ENCODE data around the gene CSGALNACT2. TPM values are rescaled to one million over a fixed set of nuclear protein-coding genes. Genes with fewer than 3 reads are reported as not detected.

Gene CSGALNACT2
- polyA plus RNA-seq, 1 of the 3 experiments (the other 2 are of a cell fraction) = 11.5 TPM

DNA sequence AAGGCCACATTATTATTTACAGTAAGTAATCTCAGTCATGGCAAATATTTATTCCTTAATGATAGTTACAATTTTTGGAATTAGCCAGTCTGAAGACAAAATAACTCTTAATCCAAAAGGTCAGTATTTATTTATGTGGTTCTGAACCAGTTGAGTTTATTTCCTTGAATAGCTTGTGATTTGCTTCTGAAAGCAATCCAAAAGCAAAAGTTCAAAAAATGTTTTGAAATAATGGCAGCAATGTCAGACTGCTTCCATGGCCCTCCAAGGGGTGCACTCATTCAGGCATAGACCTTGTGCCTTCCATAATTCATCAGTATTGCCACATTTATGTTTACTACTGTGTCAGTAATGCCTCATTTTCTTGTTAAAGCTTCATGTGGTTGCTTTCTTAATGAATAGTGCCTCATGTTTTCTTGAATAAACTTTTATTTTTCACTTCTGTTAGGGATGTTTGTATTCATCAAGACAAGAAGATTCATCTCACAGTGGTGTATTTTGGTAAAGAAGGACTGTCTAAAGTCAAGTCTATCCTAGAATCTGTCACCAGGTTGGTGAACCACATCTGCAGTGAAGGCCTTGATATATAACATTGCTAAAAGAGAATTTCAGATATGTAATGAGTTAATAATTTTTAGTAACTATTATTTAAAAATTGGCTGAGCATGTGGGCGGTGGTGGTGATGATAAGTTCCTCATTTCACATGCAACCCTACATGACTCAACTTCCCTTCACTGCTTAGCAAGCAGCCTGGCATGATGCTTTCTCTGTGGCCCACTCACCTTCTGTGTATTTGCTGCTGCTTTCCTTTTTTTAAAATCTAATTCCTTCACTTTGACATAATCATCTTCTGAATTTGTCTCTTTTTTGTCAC lies 22.0 kb downstream of the CSGALNACT2 start:
- Histone ChIP-seq H3K9me3 (no peaks in the 10 kb centered on the region), H3F3A (replicated peaks; ENCODE audit: insufficient read depth) (no peaks in the 10 kb centered on the region), H2AFZ (ENCODE audit: low read depth) (no peak overlapping the region), H3K27ac (ENCODE audit: low read depth in 2 of 2, low read length in 1 of 2) (peak overlapping the region in 1 of 2 experiments; percentile 21; a peak in 1 of 4 replicates), H4K20me1 (ENCODE audit: insufficient read depth) (no peaks in the 10 kb centered on the region; the same call in 1 of the 2 replicates), H3K27me3 (ENCODE audit: insufficient read depth) (no peaks in the 10 kb centered on the region), H3K4me1 (ENCODE audit: control insufficient read depth in 1 of 2, insufficient read depth in 2 of 2, low read depth in 1 of 2, low read length in 1 of 2) (peaks cover 0 to 5% of the 10 kb centered on the region in 2 experiments; a peak in 2 of 4 replicates), H3K4me2 (no peak overlapping the region), H3K36me3 (replicated peaks in 1 of 2; ENCODE audit: control insufficient read depth in 1 of 2, insufficient read depth in 2 of 2, low read length in 1 of 2) (peaks cover 24 to 29% of the 10 kb centered on the region in 2 experiments), H3K79me2 (ENCODE audit: insufficient read depth) (peaks cover 27% of the 10 kb centered on the region), H3K9ac (no peak overlapping the region), H3K9me2 (no peaks in the 10 kb centered on the region), H3K4me3 (ENCODE audit: low read depth in 2 of 2, low read length in 1 of 2) (no peak overlapping the region)
- no peak for DNase-seq
- TF ChIP-seq FOSL2 (IDR thresholded peaks at IDR 0.05; ENCODE audit: borderline replicate concordance, low read depth) (peak; percentile 55; the same call in 1 of the 2 replicates), JUND (IDR thresholded peaks at IDR 0.05) (0 out of 2 replicates have a peak, but pooled peaks have one; percentile 17), GATA2 (CRISPR knock-in tag; IDR thresholded peaks at IDR 0.05) (no peak)
- TF ChIP-seq, protein P1, sequence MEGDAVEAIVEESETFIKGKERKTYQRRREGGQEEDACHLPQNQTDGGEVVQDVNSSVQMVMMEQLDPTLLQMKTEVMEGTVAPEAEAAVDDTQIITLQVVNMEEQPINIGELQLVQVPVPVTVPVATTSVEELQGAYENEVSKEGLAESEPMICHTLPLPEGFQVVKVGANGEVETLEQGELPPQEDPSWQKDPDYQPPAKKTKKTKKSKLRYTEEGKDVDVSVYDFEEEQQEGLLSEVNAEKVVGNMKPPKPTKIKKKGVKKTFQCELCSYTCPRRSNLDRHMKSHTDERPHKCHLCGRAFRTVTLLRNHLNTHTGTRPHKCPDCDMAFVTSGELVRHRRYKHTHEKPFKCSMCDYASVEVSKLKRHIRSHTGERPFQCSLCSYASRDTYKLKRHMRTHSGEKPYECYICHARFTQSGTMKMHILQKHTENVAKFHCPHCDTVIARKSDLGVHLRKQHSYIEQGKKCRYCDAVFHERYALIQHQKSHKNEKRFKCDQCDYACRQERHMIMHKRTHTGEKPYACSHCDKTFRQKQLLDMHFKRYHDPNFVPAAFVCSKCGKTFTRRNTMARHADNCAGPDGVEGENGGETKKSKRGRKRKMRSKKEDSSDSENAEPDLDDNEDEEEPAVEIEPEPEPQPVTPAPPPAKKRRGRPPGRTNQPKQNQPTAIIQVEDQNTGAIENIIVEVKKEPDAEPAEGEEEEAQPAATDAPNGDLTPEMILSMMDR (IDR thresholded peaks at IDR 0.05) = no peak
- 33% methylated on average over 1 of the region's 1 CpG for WGBS (ENCODE audit: low lambda C conversion rate)
- POLR2A ChIA-PET = no interaction called here
- CTCF ChIA-PET = interaction anchor here (1.1 kb wide), 1 partner anchor 96 kb away, joined by 3 read pairs; no protein-coding TSS in a partner anchor

DNA sequence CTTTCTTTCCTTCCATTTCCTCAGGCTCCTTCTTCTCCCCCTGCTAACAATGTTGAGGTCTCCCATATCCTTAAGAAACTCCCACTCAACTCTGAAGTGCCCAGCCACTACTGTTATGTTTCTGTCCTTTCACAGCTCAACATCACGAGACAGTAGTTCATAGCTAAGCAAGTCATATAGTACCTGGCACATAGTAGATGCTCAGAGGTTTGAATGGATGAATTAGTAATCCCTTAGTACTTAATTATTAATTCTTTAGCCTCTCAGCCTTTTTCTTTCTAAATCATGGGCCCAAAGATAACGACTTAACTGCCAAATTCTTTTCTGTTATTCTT lies 22.6 kb downstream of the CSGALNACT2 start:
- H2AFZ ChIP-seq (ENCODE audit: low read depth) = no peak overlapping the region
- peaks cover 21% of the 10 kb centered on the region for H3K79me2 ChIP-seq (ENCODE audit: insufficient read depth)
- no peaks in the 10 kb centered on the region for H3K9me2 ChIP-seq
- peaks cover 3 to 5% of the 10 kb centered on the region in 2 experiments; a peak in 2 of 4 replicates for H3K4me1 ChIP-seq (ENCODE audit: control insufficient read depth in 1 of 2, insufficient read depth in 2 of 2, low read depth in 1 of 2, low read length in 1 of 2)
- no peaks in the 10 kb centered on the region for H3K27me3 ChIP-seq (ENCODE audit: insufficient read depth)
- TF ChIP-seq JUND (IDR thresholded peaks at IDR 0.05) = no peak
- TF ChIP-seq RAD21 (IDR thresholded peaks at IDR 0.05; ENCODE audit: low read length) = no peak
- TF ChIP-seq ELF1 (IDR thresholded peaks at IDR 0.05) = no peak
- no peak for TF ChIP-seq FOXM1 (IDR thresholded peaks at IDR 0.05; ENCODE audit: low read depth)
- TF ChIP-seq CHD2 (IDR thresholded peaks at IDR 0.05; ENCODE audit: low read length, partially characterized antibody) = no peak
- no peak for TF ChIP-seq USF2 (IDR thresholded peaks at IDR 0.05; ENCODE audit: borderline replicate concordance, low read depth, low read length)
- TF ChIP-seq PBX3 (IDR thresholded peaks at IDR 0.05) = no peak
- no peak for TF ChIP-seq GABPA (IDR thresholded peaks at IDR 0.05; ENCODE audit: low read depth)
- no peak for TF ChIP-seq NFIC (IDR thresholded peaks at IDR 0.05; ENCODE audit: borderline replicate concordance)
- TF ChIP-seq ZBTB33 (IDR thresholded peaks at IDR 0.05; ENCODE audit: borderline replicate concordance, low read depth) = no peak
- H4K20me1 ChIP-seq (ENCODE audit: insufficient read depth) = no peaks in the 10 kb centered on the region; the same call in 1 of the 2 replicates
- POLR2A ChIA-PET = no interaction called here
- no peak overlapping the region for H3K4me3 ChIP-seq (ENCODE audit: low read depth in 2 of 2, low read length in 1 of 2)
- H3K27ac ChIP-seq (ENCODE audit: low read depth in 2 of 2, low read length in 1 of 2) = peak overlapping the region in 1 of 2 experiments; percentile 21; a peak in 1 of 4 replicates
- no peak for DNase-seq
- no peaks in the 10 kb centered on the region for H3F3A ChIP-seq (replicated peaks; ENCODE audit: insufficient read depth)
- no peak overlapping the region for H3K4me2 ChIP-seq
- CTCF ChIA-PET = interaction anchor here (1.4 kb wide), 1 partner anchor 11 kb away, joined by 6 read pairs; no protein-coding TSS in a partner anchor
- WGBS (ENCODE audit: low lambda C conversion rate) = 93% methylated on average over 2 of the region's 2 CpGs
- H3K36me3 ChIP-seq (replicated peaks in 1 of 2; ENCODE audit: control insufficient read depth in 1 of 2, insufficient read depth in 2 of 2, low read length in 1 of 2) = peaks cover 24 to 29% of the 10 kb centered on the region in 2 experiments
- no peaks in the 10 kb centered on the region for H3K9me3 ChIP-seq
- 0 out of 2 replicates have a peak overlapping the region, but pooled peaks have one; percentile 9 for H3K9ac ChIP-seq

All from SK-N-SH (cell line).